CD4-positive, alpha-beta memory T cell (primary cell): ENCODE results near the gene KANK3. TPM values are rescaled to one million over a fixed set of nuclear protein-coding genes. Genes with fewer than 3 reads are reported as not detected.

ENCODE experiments used
- CTCF ChIA-PET: fragments of 350-600 bp; sonication (Branson Sonifier 250); formaldehyde crosslinking; loops from one replicate; lab custom pipeline; 2021; ENCODE audit warnings: inconsistent platforms; ENCODE audit not compliant: partially characterized antibody; lab: Charles Lee
- POLR2A ChIA-PET: fragments of 350-600 bp; sonication (Branson Sonifier 250); formaldehyde crosslinking; loops from one replicate; lab custom pipeline; 2021; ENCODE audit not compliant: partially characterized antibody; lab: Charles Lee
- DNase-seq, 5 donors: peaks; one replicate each; pipeline versions ENCODE4 v3.0.0 to v3.0.0-alpha.2; 2020 to 2022; ENCODE audit warnings: mixed read lengths in 1 of 5
- H3K27ac ChIP-seq: one replicate; pipeline ENCODE4 v1.7.0; 2013; ENCODE audit warnings: low read depth, low read length
- H3K27me3 ChIP-seq: 2 replicates; pipeline ENCODE4 v1.7.0; 2013; ENCODE audit warnings: mild to moderate bottlenecking, low read length, moderate library complexity; ENCODE audit not compliant: insufficient read depth
- H3K36me3 ChIP-seq: 2 replicates; pipeline ENCODE4 v1.7.0; 2013; ENCODE audit warnings: mild to moderate bottlenecking, low read length, moderate library complexity; ENCODE audit not compliant: insufficient read depth
- H3K4me1 ChIP-seq: 2 replicates; pipeline ENCODE4 v1.7.0; 2013; ENCODE audit warnings: mild to moderate bottlenecking, low read length, moderate library complexity; ENCODE audit not compliant: insufficient read depth
- H3K4me3 ChIP-seq, 2 donors: one replicate each; pipeline ENCODE4 v1.7.0; 2013; ENCODE audit warnings: low read length in 2 of 2, mild to moderate bottlenecking in 1 of 2
- H3K9me3 ChIP-seq, 2 donors: one replicate each; pipeline ENCODE4 v1.7.0; 2013; ENCODE audit warnings: low read length in 2 of 2, control low read depth in 1 of 2; ENCODE audit not compliant: control insufficient read depth in 1 of 2
- H3K27ac Mint-ChIP-seq, 7 donors: one replicate each; pipeline ENCODE4 v1.8.0; 2020 to 2021; ENCODE audit warnings: mixed read lengths in 7 of 7, mild to moderate bottlenecking in 6 of 7, inconsistent platforms in 3 of 7, moderate library complexity in 3 of 7
- H3K27me3 Mint-ChIP-seq, 2 donors: one replicate each; pipeline ENCODE4 v1.8.0; 2020 to 2021; ENCODE audit warnings: mixed read lengths in 2 of 2
- H3K36me3 Mint-ChIP-seq, 2 donors: one replicate each; pipeline ENCODE4 v1.8.0; 2020 to 2021; ENCODE audit warnings: mixed read lengths in 2 of 2, inconsistent platforms in 1 of 2, mild to moderate bottlenecking in 1 of 2
- H3K4me1 Mint-ChIP-seq, 4 donors: one replicate each; pipeline ENCODE4 v1.8.0; 2020 to 2021; ENCODE audit warnings: mixed read lengths in 4 of 4, mild to moderate bottlenecking in 1 of 4
- H3K4me3 Mint-ChIP-seq, 8 donors: one replicate each; pipeline ENCODE4 v1.8.0; 2020 to 2021; ENCODE audit warnings: mixed read lengths in 8 of 8, mild to moderate bottlenecking in 7 of 8, moderate library complexity in 6 of 8, inconsistent platforms in 3 of 8
- H3K9me3 Mint-ChIP-seq, 8 donors: one replicate each; pipeline ENCODE4 v1.8.0; 2020 to 2021; ENCODE audit warnings: mixed read lengths in 8 of 8, mild to moderate bottlenecking in 5 of 8, inconsistent platforms in 3 of 8, moderate library complexity in 1 of 8
- intact Hi-C: fragments of 100-400 bp; cut with micrococcal nuclease; formaldehyde crosslinking; loops from one replicate; pipeline ENCODE4 v1.15.1; 2023
- polyA plus RNA-seq, 2 donors: library from polyadenylated mRNA; unstranded; fragments of 300-500 nt; fragmentation: Illumina TruSeq; gene quantifications; one replicate each; pipeline ENCODE4 v1.2.3, GENCODE V29; 2021
- total RNA-seq, 2 experiments: library from RNA; stranded (reverse); gene quantifications; one replicate each; pipeline ENCODE4 v1.2.3, GENCODE V29; 2021

The KANK3 gene
- total and polyA plus RNA-seq, 4 experiments from 2014 or later = 1.1 to 6.3 (median 3.4) TPM

DNA sequence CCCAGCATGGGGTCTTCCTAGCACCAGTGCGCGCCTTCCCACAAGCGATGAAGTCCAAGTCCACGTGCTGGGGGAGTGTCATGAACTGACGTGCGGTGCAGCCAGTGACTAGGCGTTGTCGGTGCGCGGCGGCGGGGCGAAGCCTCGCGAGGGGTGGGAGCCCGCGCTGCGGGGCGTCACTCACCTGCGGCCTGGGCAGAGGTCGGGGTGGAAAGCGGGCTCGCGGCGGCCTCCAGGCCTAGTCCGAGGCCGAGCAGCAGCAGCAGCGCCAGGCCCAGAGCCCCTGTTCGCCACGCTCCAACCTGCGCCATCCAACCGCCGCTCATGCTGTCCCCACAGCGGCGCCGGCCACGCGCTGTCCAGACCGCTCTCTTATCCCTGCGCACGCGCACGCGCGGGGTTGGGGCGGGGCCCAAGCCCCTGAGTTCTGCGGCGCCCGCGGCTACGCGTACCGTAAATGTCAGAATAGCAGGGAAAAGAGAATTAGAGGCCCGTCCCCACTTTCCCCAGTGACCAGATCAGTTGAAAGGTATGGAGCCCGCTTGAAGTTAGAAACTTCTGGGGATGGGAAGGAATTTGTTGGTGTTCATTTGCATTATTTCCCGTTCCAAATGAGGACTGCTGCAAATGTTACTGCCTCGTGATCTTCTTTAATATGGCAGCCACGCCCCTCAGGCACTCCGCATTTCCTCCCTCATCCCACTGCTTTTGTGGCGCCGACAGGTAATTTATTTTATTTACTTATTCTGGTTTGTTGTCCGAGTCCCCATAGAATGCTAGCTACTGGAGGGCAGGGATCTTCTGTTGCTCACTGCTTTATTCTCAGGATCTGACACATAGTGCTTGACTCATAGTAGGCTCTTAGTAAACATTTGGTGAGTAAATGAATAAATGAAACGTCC lies 34.8 kb downstream of the KANK3 start, which contains the start of gene CD320:
Gene CD320, minus strand, starts transcription at position 394 of the 902 bp plus-strand sequence. Its CDS starts 68 bp downstream, at position 326.
- H3K36me3 ChIP-seq = peaks cover 6% of the 10 kb centered on the region
- no peaks in the 10 kb centered on the region for H3K27me3 ChIP-seq
- peak within 1 kb of the TSS; percentile 71 to 97 for H3K4me3 ChIP-seq
- no peaks in the 10 kb centered on the region for H3K9me3 Mint-ChIP-seq
- peak within 1 kb of the TSS; percentile 91 to 95 (median 92) for H3K4me3 Mint-ChIP-seq
- DNase-seq = peak; percentile 88 to 90 (median 89)
- ChIA-PET POLR2A (interaction anchor here (1.4 to 3.6 kb wide), 3 partner anchors 9 to 36 kb away, joined by 3 to 14 read pairs (median 5); partner anchors contain the start of genes NDUFA7 and RPS28), CTCF (interaction anchor here (2.1 kb wide), 1 partner anchor 39 kb away, joined by 7 read pairs; no protein-coding TSS in a partner anchor)
- H3K4me1 ChIP-seq = peaks cover 39% of the 10 kb centered on the region
- H3K9me3 ChIP-seq = no peaks in the 10 kb centered on the region
- H3K4me1 Mint-ChIP-seq = peaks cover 12 to 43% (median 28%) of the 10 kb centered on the region in 4 donors
- H3K27me3 Mint-ChIP-seq = no peaks in the 10 kb centered on the region
- peak within 1 kb of the TSS; percentile 89 to 99 (median 96) for H3K27ac Mint-ChIP-seq
- peaks cover 0 to 21% of the 10 kb centered on the region in 2 donors for H3K36me3 Mint-ChIP-seq
- peak within 1 kb of the TSS; percentile 74 for H3K27ac ChIP-seq
- intact Hi-C loops = loop anchor here (1.0 to 10.0 kb wide), 3 partner anchors 13 to 1113 kb away; partner anchors contain the start of genes HNRNPM, NDUFA7 and RPS28

DNA sequence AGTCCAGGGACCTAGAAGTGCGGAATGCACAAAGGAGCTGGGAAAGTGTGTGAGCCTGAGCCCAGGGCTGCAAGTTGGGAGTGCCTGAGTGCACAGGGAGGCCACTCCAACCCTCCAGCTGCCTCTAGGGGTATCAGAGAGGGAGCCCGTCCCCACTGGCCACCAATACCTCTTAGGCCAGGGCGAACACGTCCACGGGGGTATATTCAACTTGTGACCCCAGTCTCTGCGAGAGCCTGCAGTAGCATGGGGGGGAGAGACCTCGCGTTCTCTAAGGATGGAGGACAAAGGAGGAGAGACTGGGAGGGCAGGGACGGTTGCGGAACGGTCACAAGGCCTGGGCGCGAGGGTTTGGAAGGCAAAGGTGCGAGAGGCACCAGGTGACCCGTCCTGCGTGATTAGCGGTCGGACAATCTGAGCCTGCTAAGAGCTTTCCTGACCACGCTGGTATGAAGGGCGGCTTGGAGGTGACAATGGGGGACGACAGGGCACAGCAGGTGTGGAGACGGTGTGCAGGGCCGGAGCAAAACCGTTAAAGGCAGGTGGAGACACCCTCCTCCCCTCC lies 35.6 kb downstream of the KANK3 start:
- Mint-ChIP-seq H3K4me1 (peaks cover 12 to 43% (median 28%) of the 10 kb centered on the region in 4 donors), H3K27me3 (no peaks in the 10 kb centered on the region), H3K9me3 (no peaks in the 10 kb centered on the region), H3K36me3 (peaks cover 0 to 21% of the 10 kb centered on the region in 2 donors), H3K27ac (peak overlapping the region; percentile 85 to 99 (median 96)), H3K4me3 (peak overlapping the region; percentile 86 to 95 (median 92))
- Histone ChIP-seq H3K27me3 (no peaks in the 10 kb centered on the region), H3K27ac (peak overlapping the region; percentile 74), H3K9me3 (no peaks in the 10 kb centered on the region), H3K36me3 (peaks cover 6% of the 10 kb centered on the region), H3K4me1 (peaks cover 39% of the 10 kb centered on the region), H3K4me3 (peak overlapping the region; percentile 62 to 71)
- peak in 1 of 5 donors; percentile 40 for DNase-seq
- CTCF ChIA-PET = interaction anchor here (2.1 kb wide), 1 partner anchor 38 kb away, joined by 7 read pairs; no protein-coding TSS in a partner anchor
- intact Hi-C loops = loop anchor here (10.0 kb wide), 1 partner anchor 1113 kb away; no protein-coding TSS in a partner anchor
- POLR2A ChIA-PET = interaction anchor here (0.6 to 3.6 kb wide), 4 partner anchors 10 to 82 kb away, joined by 3 to 14 read pairs (median 4); partner anchors contain the start of genes NDUFA7, RAB11B and RPS28

DNA sequence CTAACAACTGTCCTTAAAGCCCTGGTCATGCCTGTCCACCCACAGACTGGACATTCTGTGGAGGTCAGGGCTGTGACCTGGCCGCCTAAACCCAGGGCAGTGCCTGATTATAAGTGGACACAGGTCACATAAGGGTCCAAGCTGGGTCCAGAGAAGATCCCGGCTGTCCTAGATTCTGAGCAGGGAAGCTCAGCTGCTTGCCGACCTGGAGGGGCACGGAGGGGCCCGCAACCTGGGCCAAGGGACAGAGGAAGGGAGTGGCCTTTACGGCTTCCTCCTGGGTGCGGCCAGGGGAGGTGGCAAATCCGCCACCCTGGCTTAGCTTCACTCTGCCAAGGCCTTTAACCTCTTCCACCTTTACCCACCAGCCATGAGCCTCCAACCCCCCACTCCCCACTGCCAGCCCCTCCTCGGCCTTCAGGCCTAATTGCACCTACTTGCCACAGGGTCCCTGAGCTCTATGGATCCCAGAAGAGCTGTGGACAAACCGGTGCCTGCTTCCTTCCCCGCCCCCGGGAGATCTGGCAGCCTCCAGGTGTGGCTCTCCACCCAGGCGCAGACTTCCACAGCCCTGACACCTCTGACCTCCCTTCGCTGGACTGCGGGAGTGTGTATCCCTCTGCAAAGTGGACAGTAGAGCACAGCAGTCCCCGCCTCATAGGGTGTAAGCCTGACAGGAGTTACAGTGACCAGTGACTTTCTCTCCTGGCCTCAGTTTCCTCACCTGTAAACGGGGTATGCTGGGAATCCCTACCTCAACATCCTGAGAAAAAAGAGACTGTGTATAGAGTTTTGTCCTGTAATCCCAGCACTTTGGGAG lies 36.6 kb downstream of the KANK3 start:
- Mint-ChIP-seq H3K27me3 (no peaks in the 10 kb centered on the region), H3K36me3 (peaks cover 0 to 27% of the 10 kb centered on the region in 2 donors), H3K27ac (peak overlapping the region; percentile 29 to 99 (median 83)), H3K4me3 (peak overlapping the region; percentile 86 to 95 (median 92)), H3K4me1 (peaks cover 12 to 43% (median 28%) of the 10 kb centered on the region in 4 donors), H3K9me3 (no peaks in the 10 kb centered on the region)
- Histone ChIP-seq H3K4me3 (no peak overlapping the region), H3K27me3 (no peaks in the 10 kb centered on the region), H3K4me1 (peaks cover 39% of the 10 kb centered on the region), H3K27ac (peak overlapping the region; percentile 74), H3K36me3 (peaks cover 4% of the 10 kb centered on the region), H3K9me3 (no peaks in the 10 kb centered on the region)
- CTCF ChIA-PET = interaction anchor here (2.1 kb wide), 1 partner anchor 37 kb away, joined by 7 read pairs; no protein-coding TSS in a partner anchor
- POLR2A ChIA-PET = interaction anchor here (1.3 to 3.6 kb wide), 3 partner anchors 8 to 38 kb away, joined by 3 to 14 read pairs (median 3); partner anchors contain the start of genes NDUFA7 and RPS28
- peak in 1 of 5 donors; percentile 15 for DNase-seq
- intact Hi-C loops = loop anchor here (10.0 kb wide), 1 partner anchor 1112 kb away; no protein-coding TSS in a partner anchor

DNA sequence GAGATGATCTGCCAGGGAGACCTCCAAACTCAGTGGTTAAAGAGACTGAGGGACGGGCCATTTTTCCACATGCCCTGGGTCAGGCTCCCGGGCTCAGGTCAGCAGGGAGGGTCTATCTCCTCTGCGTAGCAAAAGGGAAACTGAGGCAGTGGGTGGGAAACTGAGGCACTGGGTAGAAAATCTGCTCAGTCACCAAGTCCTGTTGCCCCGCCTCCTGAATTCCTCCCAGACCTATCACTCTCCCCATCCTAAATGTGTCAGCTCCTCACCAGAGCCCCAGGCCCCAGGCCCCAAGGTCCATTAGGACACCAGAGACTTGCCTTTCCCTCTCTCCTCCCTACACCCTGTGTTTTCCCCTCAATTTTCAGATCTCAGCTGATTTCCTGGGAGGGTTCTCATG lies 37.3 kb downstream of the KANK3 start:
- Mint-ChIP-seq H3K27ac (peak overlapping the region in 6 of 7 donors; percentile 33 to 99 (median 80)), H3K4me1 (peaks cover 12 to 43% (median 28%) of the 10 kb centered on the region in 4 donors), H3K9me3 (no peaks in the 10 kb centered on the region), H3K4me3 (peak overlapping the region in 2 of 8 donors; percentile 25 to 38), H3K36me3 (peaks cover 0 to 25% of the 10 kb centered on the region in 2 donors), H3K27me3 (no peaks in the 10 kb centered on the region)
- Histone ChIP-seq H3K27me3 (no peaks in the 10 kb centered on the region), H3K4me1 (peaks cover 39% of the 10 kb centered on the region), H3K4me3 (no peak overlapping the region), H3K27ac (no peak overlapping the region), H3K36me3 (no peaks in the 10 kb centered on the region), H3K9me3 (no peaks in the 10 kb centered on the region)
- intact Hi-C loops = loop anchor here (10.0 kb wide), 1 partner anchor 1111 kb away; no protein-coding TSS in a partner anchor
- POLR2A ChIA-PET = interaction anchor here (1.3 to 3.6 kb wide), 2 partner anchors 9 to 15 kb away, joined by 3 to 14 read pairs; partner anchors contain the start of genes NDUFA7 and RPS28
- CTCF ChIA-PET = interaction anchor here (2.1 kb wide), 1 partner anchor 37 kb away, joined by 7 read pairs; no protein-coding TSS in a partner anchor
- peak in 1 of 5 donors; percentile 22 for DNase-seq

DNA sequence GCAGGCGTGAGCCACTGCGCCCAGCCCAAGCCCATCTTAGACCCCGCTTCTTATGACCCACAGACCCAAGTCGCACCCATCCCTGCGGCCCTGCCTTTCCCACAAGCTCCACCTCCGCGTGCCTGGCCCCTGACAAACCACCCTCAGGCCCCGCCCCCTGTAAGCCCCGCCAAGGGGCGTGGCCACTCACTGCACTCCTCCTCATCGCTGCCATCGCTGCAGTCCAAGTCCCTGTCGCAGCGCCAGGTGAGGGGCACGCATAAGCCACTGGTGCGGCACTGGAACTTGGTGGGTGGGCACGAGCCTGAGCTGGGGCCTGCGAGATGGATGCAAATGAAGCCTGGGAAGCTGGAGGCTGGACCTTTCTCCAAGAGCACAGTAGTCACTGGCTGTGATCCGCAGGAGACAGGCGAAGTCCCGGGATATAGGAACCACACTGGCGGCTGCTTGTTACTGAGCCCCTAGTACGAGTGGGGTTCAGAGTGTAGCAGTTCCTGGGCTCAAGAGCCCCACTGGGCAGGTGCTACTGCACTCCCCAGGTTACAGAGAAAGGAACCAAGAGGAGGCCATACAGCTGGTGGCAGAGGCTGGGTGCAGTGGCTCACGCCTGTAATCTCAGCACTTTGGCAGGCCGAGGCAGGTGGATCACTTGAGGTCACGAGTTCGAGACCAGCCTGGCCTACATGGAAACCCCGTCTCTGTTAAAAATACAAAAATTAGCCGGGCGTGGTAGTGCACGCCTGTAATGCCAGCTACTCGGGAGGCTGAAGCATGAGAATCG lies 38.0 kb downstream of the KANK3 start:
- Histone ChIP-seq H3K9me3 (no peaks in the 10 kb centered on the region), H3K36me3 (no peaks in the 10 kb centered on the region), H3K4me1 (peaks cover 39% of the 10 kb centered on the region), H3K27ac (no peak overlapping the region), H3K27me3 (no peaks in the 10 kb centered on the region), H3K4me3 (no peak overlapping the region)
- ChIA-PET POLR2A (interaction anchor here (1.6 to 3.6 kb wide), 2 partner anchors 16 kb away, joined by 3 to 14 read pairs; partner anchors contain the start of genes NDUFA7 and RPS28), CTCF (interaction anchor here (0.6 kb wide), 1 partner anchor 47 kb away, joined by 3 read pairs; no protein-coding TSS in a partner anchor)
- no peaks in the 10 kb centered on the region for H3K9me3 Mint-ChIP-seq
- intact Hi-C loops = loop anchor here (10.0 kb wide), 1 partner anchor 1110 kb away; no protein-coding TSS in a partner anchor
- H3K36me3 Mint-ChIP-seq = peaks cover 0 to 25% of the 10 kb centered on the region in 2 donors
- H3K4me1 Mint-ChIP-seq = peaks cover 12 to 43% (median 28%) of the 10 kb centered on the region in 4 donors
- no peak overlapping the region for H3K4me3 Mint-ChIP-seq
- DNase-seq = peak in 1 of 5 donors; percentile 42
- peak overlapping the region in 4 of 7 donors; percentile 4 to 99 (median 60) for H3K27ac Mint-ChIP-seq
- H3K27me3 Mint-ChIP-seq = no peaks in the 10 kb centered on the region
